K562 (cell line): ENCODE data around the gene DMXL1. TPM values are rescaled to one million over a fixed set of nuclear protein-coding genes. Genes with fewer than 3 reads are reported as not detected.
"Not testable (repeated sequence)": the region's sequence is repeated elsewhere in the genome, so short reads cannot be mapped to it uniquely, and the experiment has no call there.

Experiments
- ATAC-seq: fragments of 200-7000 bp; cut with Tn5 transposase; 3 replicates; pipeline ENCODE4 v1.9.1; 2020; ENCODE audit warnings: moderate library complexity
- BruUV-seq: library from RNA; stranded (reverse); fragments of 400-500 nt; replicated peaks from 2 replicates; lab custom pipeline; 2021; lab: Mats Ljungman, UMichigan
- CTCF ChIA-PET: fragments of 300-600 bp; formaldehyde crosslinking; extraction: SDS; loops from one replicate; lab custom pipeline; 2021; ENCODE audit warnings: low intra/inter-chr PET ratio; lab: Yijun Ruan, JAX
- POLR2A ChIA-PET: fragments of 300-600, 350-650 bp; sonication (Branson Sonifier 250); formaldehyde crosslinking; extraction: SDS; loops from one replicate; lab custom pipeline; 2021; ENCODE audit warnings: antibody characterized with exemption, inconsistent platforms; lab: Yijun Ruan, JAX
- DNase-seq, 4 experiments: peaks; one replicate each; pipeline versions ENCODE4 v3.0.0 to v3.0.0-alpha.2; 2011 to 2018; ENCODE audit warnings: low spot score in 3 of 4, mixed read lengths in 3 of 4; ENCODE audit errors: extremely low read depth in 1 of 4
- FAIRE-seq: peaks from 2 replicates; lab custom pipeline; 2011; peaks lifted over from hg19 to GRCh38; lab: Jason Lieb, UNC
- H2AFZ ChIP-seq: 2 replicates; pipeline ENCODE4 v1.6.0; 2011; ENCODE audit warnings: low read depth, low read length, control low read depth, inconsistent platforms
- H3K27ac ChIP-seq: fragments of 200-600 bp; 3 replicates; pipeline ENCODE4 v1.8.0; 2011; ENCODE audit warnings: low read depth, mild to moderate bottlenecking, control low read depth, inconsistent platforms, low read length, moderate library complexity, mixed read lengths; ENCODE audit errors: extremely low read depth
- H3K27me3 ChIP-seq, 2 experiments: fragments of 300-600 bp in 1 of 2; 2 replicates in 1 of 2; 3 replicates in 1 of 2; pipeline versions ENCODE4 v1.6.0 to v1.8.0; 2011; ENCODE audit warnings: inconsistent platforms in 2 of 2, low read length in 2 of 2, mild to moderate bottlenecking in 1 of 2, mixed read lengths in 1 of 2, moderate library complexity in 1 of 2; ENCODE audit not compliant: control insufficient read depth in 2 of 2, insufficient read depth in 2 of 2
- H3K36me3 ChIP-seq: fragments of 300-600 bp; 3 replicates; pipeline ENCODE4 v1.8.0; 2011; ENCODE audit warnings: mild to moderate bottlenecking, low read length, inconsistent platforms; ENCODE audit not compliant: control insufficient read depth, insufficient read depth
- H3K4me1 ChIP-seq, 2 experiments: fragments of 200-600 bp in 1 of 2; replicated peaks in 1 of 2; 2 replicates in 1 of 2; 3 replicates in 1 of 2; pipeline versions ENCODE4 v1.5.1 to v1.8.0; 2011; ENCODE audit warnings: inconsistent platforms in 2 of 2, low read length in 2 of 2, mild to moderate bottlenecking in 1 of 2, mixed read lengths in 1 of 2, moderate library complexity in 1 of 2; ENCODE audit not compliant: control insufficient read depth in 2 of 2, insufficient read depth in 2 of 2
- H3K4me2 ChIP-seq: 2 replicates; pipeline ENCODE4 v1.6.1; 2011; ENCODE audit warnings: low read length, control low read depth, inconsistent platforms, mixed read lengths; ENCODE audit not compliant: insufficient read depth
- H3K4me3 ChIP-seq: fragments of 200-600 bp; sonication (generic), shearing (Covaris generic); 2 replicates; pipeline ENCODE4 v1.5.1; 2016; ENCODE audit warnings: control low read depth, inconsistent platforms
- H3K79me2 ChIP-seq: fragments of 200-600 bp; 3 replicates; pipeline ENCODE4 v1.8.0; 2011; ENCODE audit warnings: low read length, inconsistent platforms; ENCODE audit not compliant: control insufficient read depth, insufficient read depth
- H3K9ac ChIP-seq, 2 experiments: 2 replicates each; pipeline versions ENCODE4 v1.6.0 to v1.6.1; 2011; ENCODE audit warnings: low read depth in 2 of 2, low read length in 2 of 2, control low read depth in 1 of 2, inconsistent platforms in 1 of 2, mild to moderate bottlenecking in 1 of 2, mixed read lengths in 1 of 2; ENCODE audit not compliant: insufficient read depth in 1 of 2
- H3K9me1 ChIP-seq: one replicate; pipeline ENCODE4 v1.6.0; 2011; ENCODE audit warnings: inconsistent platforms, mild to moderate bottlenecking, low read length, moderate library complexity; ENCODE audit not compliant: control insufficient read depth, insufficient read depth
- H3K9me3 ChIP-seq: replicated peaks from 2 replicates; pipeline ENCODE4 v1.5.1; 2011; ENCODE audit warnings: low read depth, low read length, inconsistent platforms; ENCODE audit not compliant: control insufficient read depth, insufficient read depth
- H4K20me1 ChIP-seq: replicated peaks from 2 replicates; pipeline ENCODE4 v1.6.1; 2011; ENCODE audit warnings: low read length, inconsistent platforms, mixed read lengths; ENCODE audit not compliant: control insufficient read depth, insufficient read depth
- C11orf30 ChIP-seq: fragments of 450-650 bp; IDR thresholded peaks from 2 replicates; pipeline ENCODE4 v1.6.1; 2016; ENCODE audit warnings: low read depth, mild to moderate bottlenecking
- ZC3H8 ChIP-seq: fragments of 450-650 bp; IDR thresholded peaks from 2 replicates; pipeline ENCODE4 v1.6.1; 2017
- ZNF212 ChIP-seq: fragments of 450-650 bp; formaldehyde crosslinking; IDR thresholded peaks from 2 replicates; pipeline ENCODE4 v1.4.0; 2020; ENCODE audit warnings: mild to moderate bottlenecking
- ZNF316 ChIP-seq: fragments of 450-650 bp; IDR thresholded peaks from 2 replicates; pipeline ENCODE4 v1.6.1; 2016
- ZNF707 ChIP-seq: fragments of 250-450 bp; sonication (Bioruptor Pico); conservative IDR thresholded peaks from 2 replicates; pipeline ENCODE4 v1.8.0; 2022; ENCODE audit warnings: inconsistent platforms, mild to moderate bottlenecking, moderate library complexity
- WGBS: fragments of 100-300 bp; shearing (Covaris generic); methylation state at CpG from one replicate; pipeline ENCODE4 v1.1.6; 2016; ENCODE audit warnings: low coverage, mixed read lengths; ENCODE audit not compliant: insufficient coverage; ENCODE audit errors: missing lambda C conversion rate; 5-methylcytosine and 5-hydroxymethylcytosine counted together
- in situ Hi-C: fragments of 300-500 bp; cut with MboI; formaldehyde crosslinking; loops from 4 replicates; pipeline ENCODE4 v1.15.0; 2018; ENCODE audit warnings: inconsistent platforms, mixed read lengths
- intact Hi-C: fragments of 100-400 bp; cut with micrococcal nuclease; formaldehyde crosslinking; loops from 2 replicates; pipeline ENCODE4 v1.14.2; 2022
- polyA plus RNA-seq, 8 experiments: library from polyadenylated mRNA; depleted of rRNA in 4 of 8; stranded (reverse) in 5 of 8; unstranded in 3 of 8; fragments of >200 nt; fragmentation: Nextera tagmentation in 2 of 8; fragmentation: Illumina TruSeq in 1 of 8; extraction: Ambion mirVana in 2 of 8; extraction: Trizol in 1 of 8; gene quantifications; 2 replicates each; pipeline versions ENCODE4 v1.2.1 to v1.2.3, GENCODE V29; 2011 to 2014; ENCODE audit warnings: inconsistent platforms in 1 of 8, missing spikeins in 1 of 8
- total RNA-seq, 7 experiments: library from RNA; depleted of rRNA in 6 of 7; stranded (reverse); fragments of >200 nt in 6 of 7; fragmentation: Illumina TruSeq in 2 of 7; extraction: Trizol in 2 of 7; gene quantifications; 2 replicates each; pipeline versions ENCODE4 v1.2.1 to v1.2.3, GENCODE V29; 2011 to 2021; ENCODE audit warnings: low replicate concordance in 1 of 7
- TF ChIP-seq, protein P1 (sequence below): fragments of 450-650 bp; IDR thresholded peaks from 2 replicates; pipeline ENCODE4 v1.6.1; 2018; ENCODE audit warnings: mild to moderate bottlenecking, low read depth; ENCODE audit not compliant: partially characterized antibody

Gene DMXL1
- total and polyA plus RNA-seq, 9 of the 15 experiments (the other 6 are each of a cell fraction or from before 2014, with no cell fraction given) = 8.3 to 40.3 (median 30.6) TPM

GRCh38 chr5:119131530-119132304 lies 60.8 kb downstream of the DMXL1 start:
- Histone ChIP-seq H3K4me2 (no peak overlapping the region), H3K27ac (no peak overlapping the region), H3K9me3 (peaks cover 6% of the 10 kb centered on the region), H3K9me1 (no peaks in the 10 kb centered on the region), H3K4me3 (no peak overlapping the region), H3K4me1 (no peaks in the 10 kb centered on the region), H2AFZ (no peak overlapping the region), H3K27me3 (no peaks in the 10 kb centered on the region), H3K9ac (no peak overlapping the region), H4K20me1 (no peaks in the 10 kb centered on the region), H3K79me2 (no peaks in the 10 kb centered on the region), H3K36me3 (peaks cover 59% of the 10 kb centered on the region)
- no peak for DNase-seq
- ChIA-PET POLR2A (no interaction called here), CTCF (no interaction called here)
- TF ChIP-seq ZNF316 (peak; percentile 45; the same call in 1 of the 2 replicates), ZNF212 (CRISPR knock-in tag) (no peak), C11orf30 (peak; percentile 10; the same call in 1 of the 2 replicates), ZC3H8 (no peak)
- no peak for ATAC-seq
- WGBS = 91% methylated on average over 2 of the region's 2 CpGs
- BruUV-seq = no TSS peak
- intact Hi-C loops = loop anchor here (10.0 kb wide), 1 partner anchor 107 kb away; no protein-coding TSS in a partner anchor
- peak; percentile 44 for FAIRE-seq
- in situ Hi-C loops = no loop called here

DNA sequence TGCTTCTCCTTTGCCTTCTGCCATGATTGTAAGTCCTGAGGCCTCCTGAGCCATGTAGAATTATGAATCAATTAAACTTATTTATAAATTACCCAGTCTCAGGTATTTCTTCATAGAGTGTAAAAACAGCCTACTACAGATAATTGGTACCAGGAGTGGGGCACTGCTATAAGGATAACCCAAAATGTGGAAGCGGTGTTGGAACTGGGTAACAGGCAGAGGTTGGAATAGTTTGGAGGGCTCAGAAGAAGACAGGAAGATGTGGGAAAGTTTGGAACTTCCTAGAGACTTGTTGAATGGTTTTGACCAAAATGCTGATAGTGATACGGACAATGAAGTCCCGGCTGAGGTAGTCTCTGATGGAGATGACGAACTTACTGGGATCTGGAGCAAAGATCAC lies 64.9 kb downstream of the DMXL1 start:
- WGBS = 98% methylated on average over 4 of the region's 4 CpGs
- H3K9me3 ChIP-seq, DNase-seq, H3K4me2 ChIP-seq, H3K27me3 ChIP-seq, H2AFZ ChIP-seq, H3K4me3 ChIP-seq, FAIRE-seq, H3K9ac ChIP-seq, POLR2A ChIA-PET, CTCF ChIA-PET, H3K4me1 ChIP-seq, H3K79me2 ChIP-seq, H3K27ac ChIP-seq, ATAC-seq, BruUV-seq, H4K20me1 ChIP-seq, H3K9me1 ChIP-seq, in situ Hi-C loops: not testable (repeated sequence)
- H3K36me3 ChIP-seq = peaks cover 53% of the 10 kb centered on the region
- TF ChIP-seq, protein P1, sequence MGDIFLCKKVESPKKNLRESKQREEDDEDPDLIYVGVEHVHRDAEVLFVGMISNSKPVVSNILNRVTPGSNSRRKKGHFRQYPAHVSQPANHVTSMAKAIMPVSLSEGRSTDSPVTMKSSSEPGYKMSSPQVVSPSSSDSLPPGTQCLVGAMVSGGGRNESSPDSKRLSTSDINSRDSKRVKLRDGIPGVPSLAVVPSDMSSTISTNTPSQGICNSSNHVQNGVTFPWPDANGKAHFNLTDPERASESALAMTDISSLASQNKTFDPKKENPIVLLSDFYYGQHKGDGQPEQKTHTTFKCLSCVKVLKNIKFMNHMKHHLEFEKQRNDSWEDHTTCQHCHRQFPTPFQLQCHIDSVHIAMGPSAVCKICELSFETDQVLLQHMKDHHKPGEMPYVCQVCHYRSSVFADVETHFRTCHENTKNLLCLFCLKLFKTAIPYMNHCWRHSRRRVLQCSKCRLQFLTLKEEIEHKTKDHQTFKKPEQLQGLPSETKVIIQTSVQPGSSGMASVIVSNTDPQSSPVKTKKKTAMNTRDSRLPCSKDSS = peak; percentile 28
- peak; percentile 94 for TF ChIP-seq ZNF707 (CRISPR knock-in tag)
- intact Hi-C loops = loop anchor here (10.0 kb wide), 1 partner anchor 111 kb away; no protein-coding TSS in a partner anchor
